Measurements from ENCODE around the gene OR51D1. TPM values are rescaled to one million over a fixed set of nuclear protein-coding genes. Genes with fewer than 3 reads are reported as not detected.

The OR51D1 gene
- total RNA-seq, 3 donors from 2014 or later (not counting 1 experiment from before 2014, with no cell fraction given) = not detected

DNA sequence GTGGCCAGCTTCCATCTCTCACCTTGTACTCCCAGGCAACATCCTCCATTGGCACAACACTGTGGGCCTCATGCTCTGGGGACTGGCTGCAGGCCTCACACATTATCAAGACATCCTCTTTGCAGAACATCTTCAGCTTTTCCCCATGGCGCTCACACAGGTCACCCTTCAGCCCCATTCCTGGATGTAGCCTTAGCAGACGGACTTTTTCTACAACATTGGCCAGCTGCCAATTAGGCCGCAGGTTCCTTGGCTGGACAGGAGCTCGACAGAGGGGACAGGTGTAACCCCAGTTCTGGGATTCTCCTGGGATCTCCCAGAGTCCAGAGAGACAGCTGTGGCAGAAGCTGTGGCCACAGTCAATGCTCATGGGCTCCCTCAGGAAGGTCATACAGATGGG lies 32.2 kb upstream of the OR51D1 start:
- H3K4me1 Mint-ChIP-seq = peaks cover 47 to 53% of the 10 kb centered on the region in 2 donors
- DNase-seq (no peak), ATAC-seq (no peak)
- Histone ChIP-seq H3K27me3 (ENCODE audit: control insufficient read depth, insufficient read depth, low read length) (no peaks in the 10 kb centered on the region), H3K27ac (ENCODE audit: low read length) (no peak overlapping the region), H3K4me1 (ENCODE audit: control insufficient read depth, insufficient read depth, low read length) (peaks cover 12% of the 10 kb centered on the region), H3K9me3 (ENCODE audit: control insufficient read depth, insufficient read depth, low read length) (no peaks in the 10 kb centered on the region), H3K36me3 (ENCODE audit: control insufficient read depth, insufficient read depth, low read length) (peaks cover 43% of the 10 kb centered on the region), H3K4me3 (ENCODE audit: low read length) (no peak overlapping the region)
- peaks cover 0 to 2% of the 10 kb centered on the region in 2 donors for H3K9me3 Mint-ChIP-seq
- TF ChIP-seq, protein P1, sequence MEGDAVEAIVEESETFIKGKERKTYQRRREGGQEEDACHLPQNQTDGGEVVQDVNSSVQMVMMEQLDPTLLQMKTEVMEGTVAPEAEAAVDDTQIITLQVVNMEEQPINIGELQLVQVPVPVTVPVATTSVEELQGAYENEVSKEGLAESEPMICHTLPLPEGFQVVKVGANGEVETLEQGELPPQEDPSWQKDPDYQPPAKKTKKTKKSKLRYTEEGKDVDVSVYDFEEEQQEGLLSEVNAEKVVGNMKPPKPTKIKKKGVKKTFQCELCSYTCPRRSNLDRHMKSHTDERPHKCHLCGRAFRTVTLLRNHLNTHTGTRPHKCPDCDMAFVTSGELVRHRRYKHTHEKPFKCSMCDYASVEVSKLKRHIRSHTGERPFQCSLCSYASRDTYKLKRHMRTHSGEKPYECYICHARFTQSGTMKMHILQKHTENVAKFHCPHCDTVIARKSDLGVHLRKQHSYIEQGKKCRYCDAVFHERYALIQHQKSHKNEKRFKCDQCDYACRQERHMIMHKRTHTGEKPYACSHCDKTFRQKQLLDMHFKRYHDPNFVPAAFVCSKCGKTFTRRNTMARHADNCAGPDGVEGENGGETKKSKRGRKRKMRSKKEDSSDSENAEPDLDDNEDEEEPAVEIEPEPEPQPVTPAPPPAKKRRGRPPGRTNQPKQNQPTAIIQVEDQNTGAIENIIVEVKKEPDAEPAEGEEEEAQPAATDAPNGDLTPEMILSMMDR (IDR thresholded peaks at IDR 0.05) = no peak
- H3K27ac Mint-ChIP-seq = no peak overlapping the region
- WGBS (ENCODE audit: insufficient coverage) = 96% methylated on average over 4 of the region's 4 CpGs
- no peaks in the 10 kb centered on the region for H3K27me3 Mint-ChIP-seq (ENCODE audit: low read depth in 2 of 2)
- intact Hi-C loops (cut with micrococcal nuclease) = loop anchor here (10.0 kb wide), 1 partner anchor 1080 kb away; the partner anchor contains the start of genes TRIM22 and TRIM5
- H3K4me3 Mint-ChIP-seq = no peak overlapping the region
- peaks cover 32% of the 10 kb centered on the region for H3K36me3 Mint-ChIP-seq

DNA sequence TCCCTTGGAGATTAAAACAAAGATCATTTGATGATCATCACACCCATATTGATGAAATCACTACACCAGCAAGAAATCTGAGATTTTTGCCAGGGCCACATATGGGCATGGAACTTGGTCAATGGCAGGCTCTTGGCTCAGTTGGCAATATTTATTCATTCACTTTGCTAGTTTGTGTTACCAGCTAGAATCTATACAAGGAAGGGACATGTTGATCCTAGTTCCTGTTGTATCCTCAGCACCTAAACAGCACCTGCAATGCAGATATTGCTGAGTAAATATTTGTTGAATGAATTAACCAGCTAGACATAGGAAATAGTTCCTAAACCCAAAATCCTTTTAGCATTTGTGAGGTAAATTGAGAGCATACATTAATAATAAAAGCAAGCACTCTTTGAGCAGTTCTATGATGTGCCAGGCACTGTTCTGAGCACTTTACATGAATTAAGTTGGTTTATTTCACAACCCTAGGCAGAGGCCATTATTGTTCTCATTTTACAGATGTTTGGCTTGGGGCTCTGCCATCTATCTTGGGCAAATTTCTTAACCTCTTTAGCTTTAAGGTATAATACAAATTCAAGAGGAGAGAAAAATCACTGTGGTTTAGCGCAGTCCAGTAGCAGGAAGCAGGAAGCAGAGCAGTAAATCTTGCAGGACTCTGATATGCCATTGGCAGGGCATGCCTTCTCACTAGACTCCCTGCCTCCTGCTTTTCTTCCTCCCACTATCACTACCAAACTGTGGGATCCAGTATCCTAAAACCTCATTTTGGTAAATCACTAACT lies 30.9 kb upstream of the OR51D1 start:
- peaks cover 25% of the 10 kb centered on the region for H3K36me3 Mint-ChIP-seq
- intact Hi-C loops (cut with micrococcal nuclease) = loop anchor here (10.0 kb wide), 1 partner anchor 1078 kb away; the partner anchor contains the start of genes TRIM22 and TRIM5

DNA sequence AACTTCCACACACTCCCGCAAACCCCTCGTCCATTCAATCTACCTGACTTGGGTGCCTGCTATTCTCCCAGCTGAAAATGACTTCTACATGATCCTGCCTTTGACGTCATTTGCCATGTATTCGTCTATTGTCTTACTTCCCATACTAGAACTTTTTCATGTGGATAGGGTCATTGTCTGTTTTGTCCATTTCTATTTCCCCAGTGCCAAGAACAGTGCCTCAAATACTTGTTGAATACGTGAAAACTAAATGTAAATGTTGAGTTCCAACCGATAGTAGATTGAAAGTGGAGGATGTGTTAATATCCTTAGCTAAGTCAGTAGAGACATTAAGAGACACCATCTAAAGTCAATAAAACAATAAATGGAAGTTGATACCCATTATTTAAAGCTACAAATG lies 30.2 kb upstream of the OR51D1 start:
- Mint-ChIP-seq H3K9me3 (peaks cover 0 to 2% of the 10 kb centered on the region in 2 donors), H3K27ac (peak overlapping the region; percentile 88 to 90), H3K36me3 (peaks cover 18% of the 10 kb centered on the region), H3K4me3 (peak overlapping the region; percentile 94), H3K4me1 (peaks cover 53 to 59% of the 10 kb centered on the region in 2 donors), H3K27me3 (ENCODE audit: low read depth in 2 of 2) (no peaks in the 10 kb centered on the region)
- peak overlapping the region; percentile 70 for H3K4me3 ChIP-seq (ENCODE audit: low read length)
- peaks cover 15% of the 10 kb centered on the region for H3K4me1 ChIP-seq (ENCODE audit: control insufficient read depth, insufficient read depth, low read length)
- DNase-seq (peak in 1 of 2 donors; percentile 6), ATAC-seq (no peak)
- H3K27ac ChIP-seq (ENCODE audit: low read length) = no peak overlapping the region
- intact Hi-C loops (cut with micrococcal nuclease) = loop anchor here (10.0 kb wide), 1 partner anchor 1078 kb away; the partner anchor contains the start of genes TRIM22 and TRIM5
- H3K27me3 ChIP-seq (ENCODE audit: control insufficient read depth, insufficient read depth, low read length) = no peaks in the 10 kb centered on the region
- no peaks in the 10 kb centered on the region for H3K9me3 ChIP-seq (ENCODE audit: control insufficient read depth, insufficient read depth, low read length)
- 37% methylated on average over 2 of the region's 6 CpGs for WGBS (ENCODE audit: insufficient coverage)
- peaks cover 24% of the 10 kb centered on the region for H3K36me3 ChIP-seq (ENCODE audit: control insufficient read depth, insufficient read depth, low read length)
- TF ChIP-seq, protein P1 (IDR thresholded peaks at IDR 0.05) = no peak

More for the DNA sequence above, 30.9 kb upstream of the OR51D1 start:
- TF ChIP-seq, protein P1 (IDR thresholded peaks at IDR 0.05) = no peak
- Histone ChIP-seq H3K4me1 (ENCODE audit: control insufficient read depth, insufficient read depth, low read length) (peaks cover 15% of the 10 kb centered on the region), H3K27ac (ENCODE audit: low read length) (no peak overlapping the region), H3K27me3 (ENCODE audit: control insufficient read depth, insufficient read depth, low read length) (no peaks in the 10 kb centered on the region), H3K36me3 (ENCODE audit: control insufficient read depth, insufficient read depth, low read length) (peaks cover 31% of the 10 kb centered on the region), H3K9me3 (ENCODE audit: control insufficient read depth, insufficient read depth, low read length) (no peaks in the 10 kb centered on the region), H3K4me3 (ENCODE audit: low read length) (no peak overlapping the region)
- WGBS (ENCODE audit: insufficient coverage) = 19% methylated on average over 1 of the region's 1 CpG
- ATAC-seq (no peak), DNase-seq (peak in 1 of 2 donors; percentile 4)
- peaks cover 0 to 2% of the 10 kb centered on the region in 2 donors for H3K9me3 Mint-ChIP-seq
- H3K27me3 Mint-ChIP-seq (ENCODE audit: low read depth in 2 of 2) = no peaks in the 10 kb centered on the region
- peaks cover 54 to 60% of the 10 kb centered on the region in 2 donors for H3K4me1 Mint-ChIP-seq
- H3K4me3 Mint-ChIP-seq = peak overlapping the region; percentile 94
- H3K27ac Mint-ChIP-seq = peak overlapping the region; percentile 88 to 90
